Large intestine (tissue), 3 donors: ENCODE measurements around the gene GPR89B. TPM values are rescaled to one million over a fixed set of nuclear protein-coding genes. Genes with fewer than 3 reads are reported as not detected.
"Not testable (repeated sequence)": the region's sequence is repeated elsewhere in the genome, so short reads cannot be mapped to it uniquely, and the experiment has no call there.

Experiments
- DNase-seq, 2 donors: peaks; one replicate each; pipeline versions ENCODE4 v3.0.0 to v3.0.0-alpha.2; 2013
- H3K27ac ChIP-seq: one replicate; pipeline ENCODE4 v1.5.1; 2013; ENCODE audit warnings: low read length
- H3K27me3 ChIP-seq: 2 replicates; pipeline ENCODE4 v1.6.1; 2013; ENCODE audit warnings: low read length; ENCODE audit not compliant: control insufficient read depth, insufficient read depth
- H3K36me3 ChIP-seq: 2 replicates; pipeline ENCODE4 v1.6.1; 2013; ENCODE audit warnings: low read length; ENCODE audit not compliant: control insufficient read depth, insufficient read depth
- H3K4me1 ChIP-seq: one replicate; pipeline ENCODE4 v1.6.1; 2013; ENCODE audit warnings: low read length; ENCODE audit not compliant: control insufficient read depth, insufficient read depth
- H3K4me3 ChIP-seq: one replicate; pipeline ENCODE4 v1.5.1; 2013; ENCODE audit warnings: low read length
- H3K9me3 ChIP-seq: one replicate; pipeline ENCODE4 v1.6.1; 2013; ENCODE audit warnings: mild to moderate bottlenecking, low read depth, low read length, moderate library complexity; ENCODE audit not compliant: control insufficient read depth
- WGBS: methylation state at CpG from one replicate; pipeline ENCODE4 v1.1.5; 2013; ENCODE audit warnings: low lambda C conversion rate; ENCODE audit not compliant: insufficient coverage; 5-methylcytosine and 5-hydroxymethylcytosine counted together
- polyA plus RNA-seq: library from polyadenylated mRNA; unstranded; fragments of 120-200 nt; gene quantifications from one replicate; pipeline ENCODE4 v1.2.1, GENCODE V29; 2013

Gene GPR89B
- polyA plus RNA-seq, 1 donor = 41.2 TPM

- not testable (repeated sequence) for H3K4me1 ChIP-seq, H3K27me3 ChIP-seq, H3K36me3 ChIP-seq, H3K9me3 ChIP-seq, H3K4me3 ChIP-seq
- peak; percentile 19 to 69 for DNase-seq
- 40% methylated on average over 1 of the region's 2 CpGs for WGBS
- peak overlapping the region; percentile 80 for H3K27ac ChIP-seq
Measured at GRCh38 chr1:147931137-147931536, 2.9 kb downstream of the GPR89B start.

GRCh38 chr1:147935296-147935695 is 7.1 kb downstream of the GPR89B start:
- not testable (repeated sequence) for H3K4me3 ChIP-seq, H3K4me1 ChIP-seq, H3K27me3 ChIP-seq, H3K9me3 ChIP-seq, H3K27ac ChIP-seq, DNase-seq, H3K36me3 ChIP-seq
- 76% methylated on average over 2 of the region's 3 CpGs for WGBS

GRCh38 chr1:147940456-147940855 is 12.2 kb downstream of the GPR89B start:
- not testable (repeated sequence) for H3K27me3 ChIP-seq, DNase-seq, H3K36me3 ChIP-seq, H3K4me1 ChIP-seq, H3K9me3 ChIP-seq, H3K4me3 ChIP-seq, H3K27ac ChIP-seq
- WGBS = no CpG with 5 or more reads among the region's 2 CpGs

- WGBS = no CpG with 5 or more reads among the region's 1 CpG
- not testable (repeated sequence) for H3K9me3 ChIP-seq, H3K27me3 ChIP-seq, H3K4me3 ChIP-seq, H3K4me1 ChIP-seq, H3K36me3 ChIP-seq, H3K27ac ChIP-seq, DNase-seq
Measured at GRCh38 chr1:147942563-147942962, 14.3 kb downstream of the GPR89B start.

GRCh38 chr1:147949517-147949916 is 21.3 kb downstream of the GPR89B start:
- DNase-seq, H3K27me3 ChIP-seq, H3K9me3 ChIP-seq, H3K27ac ChIP-seq, H3K4me3 ChIP-seq, H3K4me1 ChIP-seq, H3K36me3 ChIP-seq: not testable (repeated sequence)
- WGBS = no CpG with 5 or more reads among the region's 35 CpGs

- WGBS = no CpG with 5 or more reads among the region's 1 CpG
- H3K9me3 ChIP-seq, DNase-seq, H3K36me3 ChIP-seq, H3K4me3 ChIP-seq, H3K27ac ChIP-seq, H3K4me1 ChIP-seq, H3K27me3 ChIP-seq: not testable (repeated sequence)
Measured at GRCh38 chr1:147958906-147959305, 30.7 kb downstream of the GPR89B start.

- H3K9me3 ChIP-seq, H3K27ac ChIP-seq, H3K4me1 ChIP-seq, H3K27me3 ChIP-seq, H3K4me3 ChIP-seq, H3K36me3 ChIP-seq, DNase-seq: not testable (repeated sequence)
- WGBS = no CpG with 5 or more reads among the region's 2 CpGs
Measured at GRCh38 chr1:147959680-147960079, 31.5 kb downstream of the GPR89B start.

GRCh38 chr1:147964575-147964974 is 36.4 kb downstream of the GPR89B start:
- H3K36me3 ChIP-seq, H3K27ac ChIP-seq, H3K4me1 ChIP-seq, H3K9me3 ChIP-seq, H3K27me3 ChIP-seq, DNase-seq, H3K4me3 ChIP-seq: not testable (repeated sequence)
- no CpG with 5 or more reads among the region's 1 CpG for WGBS

GRCh38 chr1:147966657-147967056 is 38.4 kb downstream of the GPR89B start:
- WGBS = no CpG with 5 or more reads among the region's 1 CpG
- not testable (repeated sequence) for H3K36me3 ChIP-seq, DNase-seq, H3K27ac ChIP-seq, H3K27me3 ChIP-seq, H3K9me3 ChIP-seq, H3K4me1 ChIP-seq, H3K4me3 ChIP-seq

GRCh38 chr1:147978896-147979651 is 50.9 kb downstream of the GPR89B start:
- H3K9me3 ChIP-seq, DNase-seq, H3K36me3 ChIP-seq, H3K4me3 ChIP-seq, H3K4me1 ChIP-seq, H3K27ac ChIP-seq, H3K27me3 ChIP-seq: not testable (repeated sequence)
- 100% methylated on average over 1 of the region's 6 CpGs for WGBS

- H3K9me3 ChIP-seq, DNase-seq, H3K36me3 ChIP-seq, H3K4me1 ChIP-seq, H3K27ac ChIP-seq, H3K27me3 ChIP-seq, H3K4me3 ChIP-seq: not testable (repeated sequence)
- WGBS = 100% methylated on average over 1 of the region's 2 CpGs
Measured at GRCh38 chr1:147985374-147985773, 57.2 kb downstream of the GPR89B start.
